Dermis blood vessel endothelial cell (primary cell): ENCODE results near the gene USP13. TPM values are rescaled to one million over a fixed set of nuclear protein-coding genes. Genes with fewer than 3 reads are reported as not detected.

Source experiments
- DNase-seq: peaks from one replicate; pipeline ENCODE4 v3.0.0; 2010
- total RNA-seq: library from RNA; depleted of rRNA; stranded (reverse); fragments of >200 nt; gene quantifications from 2 replicates; pipeline ENCODE4 v1.2.3, GENCODE V29; 2014

The USP13 gene
- total RNA-seq, 1 donor from 2014 or later, result 30.5 TPM

GRCh38 chr3:179701176-179701827 lies 48.5 kb downstream of the USP13 start:
- DNase-seq, result no peak

- DNase-seq, result no peak
These were observed 49.6 kb downstream of the USP13 start for GRCh38 chr3:179702271-179702947.

DNA sequence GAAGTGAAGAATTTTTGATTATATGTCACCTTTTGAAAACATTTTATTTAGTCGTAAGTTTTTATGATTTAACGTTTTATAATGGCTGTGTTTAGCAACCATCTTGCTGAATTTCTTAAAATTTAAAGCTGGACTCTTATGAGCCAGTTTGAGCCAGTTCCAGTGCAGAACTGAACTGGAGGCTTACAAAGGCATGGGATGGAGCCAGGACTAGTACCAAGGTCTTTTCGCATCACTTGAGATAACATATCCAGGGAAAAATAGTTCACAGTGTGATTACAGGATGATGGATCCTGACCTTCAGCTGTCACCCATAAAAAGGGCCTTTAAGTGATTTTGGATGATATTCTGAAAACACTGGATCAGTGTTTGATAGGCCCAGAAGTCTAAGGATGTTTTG lies 51.0 kb downstream of the USP13 start:
- DNase-seq, result no peak

DNA sequence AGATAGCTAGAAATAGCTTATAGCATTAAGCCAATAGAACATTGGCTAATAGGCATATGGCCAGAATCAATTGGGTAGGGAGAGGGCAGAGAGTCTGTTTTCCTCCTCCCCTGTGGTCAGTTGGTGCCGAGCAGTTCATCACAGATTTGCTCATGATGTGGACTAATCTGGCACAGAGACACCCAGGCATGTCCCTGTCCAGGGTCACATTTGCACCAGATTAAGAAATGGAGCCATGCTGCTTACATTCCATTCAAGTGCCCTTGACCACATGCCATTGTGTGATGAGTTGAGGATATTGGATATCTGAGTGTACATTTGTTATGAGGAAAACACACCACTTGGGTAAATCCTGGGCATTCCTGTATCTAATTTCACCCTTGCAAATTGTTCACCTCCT lies 53.4 kb downstream of the USP13 start:
- DNase-seq, result no peak

- DNase-seq, result no peak
These were observed 57.2 kb downstream of the USP13 start for GRCh38 chr3:179710079-179710478.

DNA sequence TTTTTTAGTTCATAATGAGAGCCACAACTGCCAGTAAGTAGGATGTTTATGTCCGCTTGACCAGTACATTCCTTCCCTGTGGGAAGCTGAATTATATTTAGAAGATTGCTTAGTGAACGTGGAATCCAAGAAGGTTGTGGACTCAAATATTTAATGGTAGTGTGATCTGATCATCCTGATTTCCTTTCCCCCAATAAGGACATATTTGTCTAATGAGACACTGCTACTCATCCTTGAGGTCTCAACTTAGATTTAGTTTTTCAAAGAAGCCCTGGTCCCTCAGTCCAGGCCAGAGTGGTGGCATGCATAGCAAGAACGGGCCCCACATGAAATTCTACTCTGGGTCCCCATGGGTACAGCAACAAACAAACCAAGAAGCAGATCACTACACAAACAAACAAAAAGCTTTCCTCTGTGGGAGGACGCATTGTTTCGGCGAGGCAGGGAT lies 60.8 kb downstream of the USP13 start:
- DNase-seq, result no peak

- DNase-seq, result no peak
These were observed 62.7 kb downstream of the USP13 start for GRCh38 chr3:179715582-179715981.

GRCh38 chr3:179716226-179716625 lies 63.4 kb downstream of the USP13 start:
- no peak for DNase-seq

DNA sequence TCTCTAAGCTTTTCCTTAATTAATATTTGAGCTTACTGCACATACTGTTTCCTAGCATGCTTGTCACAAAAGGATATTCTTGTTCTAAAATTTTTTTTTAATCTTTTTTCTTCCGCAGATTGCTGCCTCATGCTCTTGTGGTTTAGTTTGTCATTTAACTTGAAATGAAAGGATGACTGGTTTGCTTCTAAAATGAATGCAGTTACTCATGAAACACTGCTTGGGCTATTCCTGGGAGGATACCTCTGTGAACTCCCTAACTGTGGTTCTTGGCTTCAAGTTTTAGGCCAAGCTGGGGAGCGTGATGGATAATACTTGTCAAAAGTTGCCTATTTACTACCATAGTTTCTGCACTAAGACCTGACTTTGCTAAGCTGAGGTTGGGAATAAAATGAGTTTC lies 64.0 kb downstream of the USP13 start:
- no peak for DNase-seq

GRCh38 chr3:179717219-179717618 lies 64.4 kb downstream of the USP13 start:
- no peak for DNase-seq

- DNase-seq, result no peak
These were observed 66.4 kb downstream of the USP13 start for GRCh38 chr3:179719048-179719734.

GRCh38 chr3:179720196-179720595 lies 67.4 kb downstream of the USP13 start:
- no peak for DNase-seq

DNA sequence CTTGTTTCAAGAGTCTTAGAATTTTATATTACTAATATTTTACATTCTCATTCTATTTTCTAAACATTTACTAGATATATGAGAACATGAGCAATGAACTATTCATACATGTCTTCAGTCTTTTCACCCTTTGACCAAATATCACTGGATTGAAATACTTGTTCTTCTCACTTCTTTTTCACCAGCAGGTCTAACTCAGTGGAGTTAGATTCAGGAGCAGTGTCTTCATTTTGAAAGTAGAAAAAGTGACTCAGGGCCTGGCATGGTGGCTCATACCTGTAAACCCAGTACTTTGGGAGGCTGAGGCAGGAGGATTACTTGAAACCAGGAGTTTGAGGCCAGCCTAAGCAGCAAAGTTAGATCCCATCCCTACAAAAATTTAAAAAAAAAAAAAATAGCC lies 70.8 kb downstream of the USP13 start:
- DNase-seq, result no peak

- DNase-seq, result no peak
These were observed 73.3 kb downstream of the USP13 start for GRCh38 chr3:179726075-179726699.

GRCh38 chr3:179729086-179729485 lies 76.2 kb downstream of the USP13 start:
- no peak for DNase-seq

DNA sequence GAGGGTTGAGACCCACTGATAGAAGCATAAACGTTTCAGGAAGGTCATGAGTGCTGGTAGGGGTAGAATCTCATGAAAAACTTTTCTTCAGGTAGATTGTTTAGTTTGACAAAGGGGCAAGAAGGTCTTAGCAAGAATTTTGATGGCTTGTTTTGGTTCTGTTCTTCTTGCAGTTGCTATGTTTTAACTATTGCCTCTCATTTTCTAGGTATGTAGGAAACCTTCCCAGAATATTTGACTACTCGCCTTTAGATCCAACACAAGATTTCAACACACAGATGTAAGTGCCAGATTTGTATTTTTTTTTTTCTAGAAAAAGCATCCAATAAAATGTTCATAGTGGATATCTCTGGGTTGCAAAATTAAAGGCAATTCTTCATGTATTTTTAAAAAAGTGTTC lies 77.1 kb downstream of the USP13 start:
- no peak for DNase-seq

GRCh38 chr3:179730506-179730905 lies 77.7 kb downstream of the USP13 start:
- DNase-seq, result no peak

DNA sequence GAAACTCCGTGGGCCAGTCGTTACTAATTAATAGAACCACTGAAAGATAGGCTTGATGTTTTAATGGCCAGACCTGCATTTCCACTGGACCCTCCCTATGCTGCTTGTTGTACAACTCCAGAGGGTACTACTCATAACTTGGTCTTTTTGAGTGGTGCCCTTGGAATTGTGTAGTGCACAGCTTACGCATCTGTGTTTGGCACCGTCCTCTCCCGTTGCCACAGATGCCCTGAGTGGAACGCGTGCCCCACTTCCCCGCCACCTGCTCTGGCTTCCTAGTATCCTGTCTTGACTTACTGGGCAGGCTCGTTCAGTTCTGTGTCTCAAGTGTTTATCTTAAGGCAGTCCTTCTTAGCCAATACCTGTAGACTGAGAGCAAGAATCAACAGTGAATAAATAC lies 78.7 kb downstream of the USP13 start:
- no peak for DNase-seq

DNA sequence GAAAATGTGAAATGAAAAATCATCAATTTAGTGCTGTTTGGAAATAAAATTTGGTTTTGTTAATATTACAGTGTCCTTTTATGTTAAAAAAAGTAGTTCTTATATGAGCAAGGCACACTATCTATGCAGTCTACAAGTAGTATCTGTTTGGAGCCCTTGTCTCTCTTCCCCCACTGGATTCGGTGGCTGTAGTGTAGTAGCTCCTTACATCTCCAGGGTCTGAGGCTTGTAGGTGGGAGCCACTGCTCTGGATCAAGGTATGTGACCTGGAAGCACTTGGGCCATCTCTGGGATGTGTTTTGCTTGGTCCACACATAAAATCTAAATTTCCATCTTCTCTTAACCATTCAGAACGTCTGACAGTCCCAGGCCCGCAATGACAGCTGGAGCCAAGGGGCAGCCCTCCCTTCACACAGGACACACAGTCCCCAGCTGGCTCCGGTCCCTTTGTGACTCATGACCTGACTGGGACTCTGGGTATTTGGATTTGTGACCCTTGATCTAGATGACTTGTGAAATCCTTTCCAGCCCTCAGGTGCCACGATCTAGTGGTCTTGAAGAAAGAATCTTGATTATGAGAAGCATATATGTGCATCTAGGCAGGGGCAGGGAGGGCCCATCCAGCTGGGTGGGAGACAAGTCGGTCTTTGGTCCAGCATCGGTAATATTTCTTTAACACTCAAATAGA lies 80.0 kb downstream of the USP13 start:
- DNase-seq, result no peak

GRCh38 chr3:179733797-179734196 lies 81.0 kb downstream of the USP13 start:
- no peak for DNase-seq

DNA sequence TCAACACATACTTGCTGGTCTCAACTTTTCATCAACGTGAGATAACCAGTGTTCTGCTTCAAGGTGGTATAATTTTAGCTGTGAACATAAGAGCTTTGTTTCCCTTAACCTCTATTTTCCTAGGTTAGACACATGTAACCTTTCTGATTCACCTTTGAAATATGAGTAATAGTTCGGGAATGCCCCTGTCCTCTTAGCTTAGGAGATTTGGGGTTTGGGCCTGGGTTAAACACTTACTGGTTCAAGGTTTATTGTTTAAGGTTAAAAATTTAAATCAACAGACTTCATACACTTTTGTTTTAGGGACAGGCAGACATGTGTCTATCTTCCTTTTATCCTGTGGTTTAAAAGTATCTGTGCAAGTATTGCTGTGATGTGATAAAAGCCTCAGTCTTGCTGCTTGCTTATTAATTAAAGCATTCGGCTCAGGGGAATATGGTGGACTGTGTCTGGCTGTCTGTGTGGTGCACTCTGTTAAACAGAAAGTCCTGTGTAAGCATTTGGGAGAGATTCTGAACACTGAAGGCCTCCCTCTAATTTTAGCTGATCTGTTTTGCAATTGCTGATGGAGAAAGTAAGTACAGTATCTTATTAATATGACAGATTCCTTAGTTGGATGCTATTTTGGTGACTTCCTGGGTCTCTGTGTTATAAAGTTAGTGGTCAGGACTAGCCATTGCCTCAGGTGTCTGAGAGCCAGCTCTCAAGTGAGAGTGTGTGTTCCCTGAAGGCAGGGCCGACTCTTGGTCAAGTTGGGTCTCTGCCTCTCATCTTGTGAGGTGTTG lies 81.8 kb downstream of the USP13 start:
- no peak for DNase-seq

- no peak for DNase-seq
These were observed 82.5 kb downstream of the USP13 start for GRCh38 chr3:179735321-179735720.
